HG03135 (cell line): ENCODE measurements around the gene IPO5.
A peak's percentile ranks its signal among the peaks of the same experiment; 100 is the strongest.
"Not testable (repeated sequence)": the region's sequence is repeated elsewhere in the genome, so short reads cannot be mapped to it uniquely, and the experiment has no call there.

Experiments
- ATAC-seq: cut with Tn5 transposase; IDR thresholded peaks from one replicate; pipeline ENCODE4 v1.9.1; 2021; ENCODE audit warnings: mild to moderate bottlenecking, moderate library complexity; ENCODE audit not compliant: unreplicated experiment

Gene IPO5

DNA sequence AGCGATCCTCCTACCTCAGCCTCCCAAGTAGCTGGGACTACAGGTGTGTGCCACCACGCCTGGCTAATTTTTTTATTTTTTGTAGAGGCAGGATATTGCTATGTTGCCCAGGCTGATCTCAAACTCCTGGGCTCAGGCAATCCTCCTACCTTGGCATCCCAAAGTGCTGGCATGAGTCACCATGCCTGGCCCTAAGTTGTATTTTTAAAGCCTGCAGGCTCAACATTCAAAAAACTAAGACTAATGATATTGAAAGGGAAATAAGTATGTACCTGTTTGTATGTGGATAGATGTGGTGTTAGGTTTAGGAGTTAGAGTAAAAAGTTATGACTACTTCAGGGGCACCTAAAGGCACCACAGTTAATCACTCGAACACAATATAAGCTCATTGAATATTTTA, 5.4 kb upstream of the IPO5 start:
- ATAC-seq, result no peak

GRCh38 chr13:97949316-97949715, 4.2 kb upstream of the IPO5 start:
- not testable (repeated sequence) for ATAC-seq

- ATAC-seq, result no peak
Measured at GRCh38 chr13:97951376-97951775, 2.1 kb upstream of the IPO5 start.

- not testable (repeated sequence) for ATAC-seq
Measured at GRCh38 chr13:97952831-97953230, 644 bp upstream of the IPO5 start.

GRCh38 chr13:97961340-97961739, 7.9 kb downstream of the IPO5 start:
- no peak for ATAC-seq

GRCh38 chr13:97962887-97963286, 9.4 kb downstream of the IPO5 start:
- no peak for ATAC-seq

GRCh38 chr13:97967226-97967625, 13.8 kb downstream of the IPO5 start:
- ATAC-seq, result no peak

- ATAC-seq, result no peak
Measured at GRCh38 chr13:97967948-97968347, 14.5 kb downstream of the IPO5 start.

- ATAC-seq, result no peak
Measured at GRCh38 chr13:97971519-97971918, 18.0 kb downstream of the IPO5 start.

DNA sequence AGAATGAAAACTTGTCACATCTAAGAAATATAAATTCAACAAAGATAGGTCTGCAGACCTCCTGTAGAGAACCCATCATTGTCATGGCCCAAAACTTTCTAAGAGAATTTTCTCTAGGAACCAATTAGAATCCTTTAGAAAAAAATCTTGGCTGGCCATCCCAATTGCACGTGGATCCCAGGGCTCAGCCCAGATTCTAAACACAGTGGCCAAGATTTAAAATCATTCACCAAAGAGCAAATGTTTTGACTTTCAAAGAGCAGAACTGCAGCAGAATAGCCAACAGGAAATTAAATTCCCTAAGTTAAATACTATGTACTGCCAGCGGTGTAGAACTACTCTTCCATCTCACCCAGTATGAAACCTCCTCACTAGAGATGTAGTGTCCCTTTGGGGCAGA, 21.3 kb downstream of the IPO5 start:
- no peak for ATAC-seq

GRCh38 chr13:97975280-97975847, 21.9 kb downstream of the IPO5 start:
- ATAC-seq, result peak; percentile 0

DNA sequence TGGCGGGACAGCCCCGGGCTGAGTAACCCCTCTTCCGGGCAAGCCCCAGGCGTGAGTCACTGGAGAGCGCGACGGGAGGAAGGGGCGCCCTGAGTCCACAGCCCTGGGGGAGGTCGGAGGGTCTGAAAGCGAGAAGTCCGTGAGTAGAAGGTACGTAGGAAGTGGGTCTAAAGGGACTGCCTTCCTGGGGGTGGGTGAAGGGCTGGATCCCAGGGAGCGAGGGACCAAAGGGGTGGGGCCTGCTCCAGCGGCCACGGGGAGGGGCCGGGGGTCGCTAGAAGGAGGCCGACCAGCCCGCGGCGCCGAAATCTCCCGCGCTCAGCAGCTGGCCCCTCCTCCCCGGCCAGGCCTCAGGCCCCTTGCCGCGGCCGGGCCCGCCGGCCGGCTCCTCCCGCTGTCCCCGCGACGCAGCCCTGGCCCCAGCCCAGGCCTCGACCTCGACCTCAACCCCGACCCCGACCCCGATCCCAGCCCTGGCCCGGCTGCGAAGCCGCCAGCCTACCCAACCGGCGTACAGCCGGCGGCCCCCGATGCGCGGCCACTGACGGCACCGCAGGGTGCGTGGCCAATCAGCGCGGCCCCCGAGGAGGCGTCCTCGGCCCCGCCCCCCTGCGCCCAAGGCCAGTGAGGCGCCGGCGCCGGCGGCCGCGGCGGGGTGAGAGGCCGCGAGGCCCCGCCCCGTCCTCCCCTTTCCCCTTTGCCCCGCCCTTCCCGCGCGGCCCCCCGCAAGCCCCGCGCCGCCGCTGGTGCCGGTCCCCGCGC, 22.6 kb downstream of the IPO5 start:
- peak; percentile 90 for ATAC-seq

DNA sequence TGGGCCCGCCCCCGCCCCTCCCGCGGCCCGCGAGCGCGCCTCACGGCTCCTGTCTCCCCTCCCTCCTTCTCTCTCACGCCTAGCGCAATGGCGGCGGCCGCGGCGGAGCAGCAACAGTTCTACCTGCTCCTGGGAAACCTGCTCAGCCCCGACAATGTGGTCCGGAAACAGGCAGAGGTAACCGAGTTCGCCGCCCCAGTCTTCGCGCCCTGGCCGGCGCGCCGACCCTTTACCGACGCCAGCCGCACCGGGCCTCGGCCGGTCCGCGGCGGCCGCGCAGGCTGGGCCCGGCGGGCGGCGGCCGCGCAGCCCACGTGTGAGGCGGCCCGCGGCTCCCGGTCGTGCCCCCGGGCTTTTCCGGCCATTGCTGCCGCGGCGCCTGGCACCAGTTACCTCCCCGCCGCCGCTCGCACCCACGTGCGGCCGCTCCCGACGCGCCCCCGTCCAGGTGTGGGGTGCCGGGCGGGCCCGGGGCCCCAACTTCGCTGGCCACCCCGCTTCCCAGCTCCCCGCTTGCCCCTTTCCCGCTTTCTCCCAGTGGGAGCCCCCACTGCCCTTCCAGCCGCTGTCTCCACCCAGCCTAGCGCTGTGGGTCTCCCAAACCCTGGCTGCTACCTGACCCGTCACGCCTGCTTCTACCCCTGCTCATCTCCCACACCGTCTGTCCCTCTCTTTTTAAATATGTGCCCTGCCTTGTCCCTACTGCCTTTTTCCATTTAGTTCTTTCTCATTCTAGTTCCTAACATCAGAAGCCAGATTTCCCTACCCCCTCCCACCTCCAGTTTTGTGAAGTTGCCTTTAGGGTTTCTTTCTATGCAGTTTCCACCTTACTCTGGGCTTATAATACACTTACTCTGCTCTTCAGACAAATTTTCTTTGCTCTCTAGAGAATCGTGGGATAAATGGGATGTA, 23.4 kb downstream of the IPO5 start:
- ATAC-seq, result peak; percentile 37

DNA sequence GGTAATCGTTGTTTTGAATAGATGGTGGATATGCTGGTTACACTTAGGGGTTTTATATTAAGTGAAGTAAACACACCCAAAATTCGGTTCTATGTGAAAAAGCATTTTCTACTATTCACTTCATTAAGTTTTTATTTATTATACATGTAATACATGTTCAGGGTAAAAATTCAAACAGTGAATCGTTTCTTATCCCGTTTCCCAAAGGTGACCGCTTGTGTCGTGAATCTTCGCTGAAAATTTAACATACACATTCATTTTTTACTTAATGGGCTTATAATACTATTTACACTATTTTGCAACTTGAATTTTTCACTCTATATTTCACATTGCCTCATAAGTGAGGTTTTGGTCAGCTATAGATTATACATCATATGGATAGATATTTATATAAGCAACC, 24.5 kb downstream of the IPO5 start:
- ATAC-seq, result no peak

GRCh38 chr13:97978651-97979050, 25.2 kb downstream of the IPO5 start:
- no peak for ATAC-seq

DNA sequence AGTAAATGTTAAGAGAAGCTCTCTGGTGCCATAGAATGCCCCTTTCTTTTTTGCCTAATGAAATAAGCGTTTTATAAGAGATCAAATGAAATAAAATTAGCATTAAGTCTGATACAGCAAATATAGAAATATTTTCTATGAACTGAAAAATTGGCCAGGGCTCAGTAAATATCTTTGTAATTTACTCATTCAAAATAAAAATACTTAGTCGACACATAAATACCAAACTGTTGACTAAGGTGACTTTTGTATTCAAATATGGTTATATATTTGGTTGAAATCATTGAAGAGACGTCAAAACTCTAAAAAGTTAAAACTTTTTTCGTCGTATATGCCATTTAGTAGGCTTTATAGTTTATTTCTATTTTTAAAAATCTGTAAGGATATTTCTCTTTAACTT, 25.6 kb downstream of the IPO5 start:
- no peak for ATAC-seq

- ATAC-seq, result no peak
Measured at GRCh38 chr13:97979556-97979955, 26.1 kb downstream of the IPO5 start.

DNA sequence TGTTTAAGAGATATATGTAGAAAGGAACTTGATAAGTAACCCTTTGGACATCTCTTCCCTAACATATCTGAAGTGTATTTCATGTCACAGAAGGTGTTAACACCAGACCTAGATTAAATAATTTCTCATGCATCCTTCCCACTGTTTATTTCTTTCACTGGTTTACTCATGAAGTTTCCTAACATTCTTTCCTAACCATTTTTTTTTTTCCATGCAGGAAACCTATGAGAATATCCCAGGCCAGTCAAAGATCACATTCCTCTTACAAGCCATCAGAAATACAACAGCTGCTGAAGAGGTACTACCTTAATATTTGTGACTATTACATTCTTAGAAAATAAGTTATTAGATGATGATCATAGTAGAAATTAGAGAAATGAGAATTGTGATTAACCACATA, 28.8 kb downstream of the IPO5 start:
- ATAC-seq, result no peak

DNA sequence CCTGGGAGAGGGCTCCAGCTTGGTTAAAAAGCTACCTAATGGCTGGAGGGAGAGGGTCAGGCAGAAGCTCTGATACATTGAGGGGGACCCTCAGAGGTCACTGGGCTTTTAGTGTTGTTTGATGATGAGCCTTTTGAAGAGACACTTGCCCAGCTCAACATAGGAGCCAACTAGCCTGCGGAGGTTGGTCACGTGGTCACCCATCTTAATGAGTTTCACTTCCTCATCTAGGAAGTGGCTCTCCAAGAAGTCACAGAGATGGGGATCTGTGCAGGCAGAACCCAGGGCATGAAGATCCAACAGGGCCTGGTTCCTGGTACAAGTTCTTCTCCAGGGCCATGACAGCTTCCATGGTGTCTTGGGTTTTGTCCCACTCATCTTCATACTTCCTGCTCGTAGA, 33.4 kb downstream of the IPO5 start:
- ATAC-seq, result peak; percentile 67

- ATAC-seq, result no peak
Measured at GRCh38 chr13:97999653-98000052, 46.2 kb downstream of the IPO5 start.

GRCh38 chr13:98004107-98004506, 50.6 kb downstream of the IPO5 start:
- ATAC-seq, result no peak

- ATAC-seq, result not testable (repeated sequence)
Measured at GRCh38 chr13:98004997-98005396, 51.5 kb downstream of the IPO5 start.
